Breast epithelium (tissue), 4 donors: Measurements from ENCODE around the gene OR51E1. TPM values are rescaled to one million over a fixed set of nuclear protein-coding genes. Genes with fewer than 3 reads are reported as not detected.

Experiments
- DNase-seq, 2 donors: peaks; one replicate each; pipeline ENCODE4 v3.0.0-alpha.2; 2019; ENCODE audit warnings: low spot score in 2 of 2
- H3K27ac ChIP-seq, 2 donors: fragments of 200-600 bp; sonication (generic) in 1 of 2; one replicate each; pipeline ENCODE4 v1.5.1; 2016 to 2019; ENCODE audit warnings: mild to moderate bottlenecking in 1 of 2
- H3K27me3 ChIP-seq, 2 donors: fragments of 200-600 bp; sonication (generic) in 1 of 2; one replicate each; pipeline versions ENCODE4 v1.5.1 to v1.6.0; 2017 to 2019; ENCODE audit warnings: control low read depth in 1 of 2, mild to moderate bottlenecking in 1 of 2
- H3K36me3 ChIP-seq: fragments of 200-600 bp; one replicate; pipeline ENCODE4 v1.5.1; 2019
- H3K4me1 ChIP-seq, 2 donors: fragments of 200-600 bp; sonication (generic); one replicate each; pipeline ENCODE4 v1.5.1; 2016 to 2019; ENCODE audit warnings: control low read depth in 1 of 2
- H3K4me3 ChIP-seq, 3 donors: fragments of 200-600 bp; sonication (generic); 1 replicate in 2 of 3; 2 replicates in 1 of 3; pipeline ENCODE4 v1.5.1; 2016 to 2019; ENCODE audit warnings: mild to moderate bottlenecking in 3 of 3, moderate library complexity in 2 of 3
- H3K9me3 ChIP-seq, 2 donors: fragments of 200-600 bp; sonication (generic) in 1 of 2; one replicate each; pipeline ENCODE4 v1.5.1; 2016 to 2019; ENCODE audit warnings: control low read depth in 1 of 2
- POLR2A ChIP-seq: fragments of 450-650 bp; IDR thresholded peaks from one replicate; pipeline ENCODE4 v1.6.1; 2016; ENCODE audit warnings: antibody characterized with exemption, mild to moderate bottlenecking, moderate library complexity
- POLR2AphosphoS5 ChIP-seq, 3 donors: sonication (generic); formaldehyde crosslinking; IDR thresholded peaks; one replicate each; pipeline ENCODE4 v1.6.1; 2017; ENCODE audit warnings: antibody characterized with exemption in 3 of 3
- intact Hi-C: fragments of 100-400 bp; cut with DNase I; formaldehyde crosslinking; loops from one replicate; pipeline ENCODE4 v1.15.1; 2023; ENCODE audit warnings: low total_unique reads
- total RNA-seq, 3 donors: library from RNA; depleted of rRNA; stranded (reverse); fragments of >200 nt; gene quantifications; one replicate each; pipeline ENCODE4 v1.1.0, GENCODE V29; 2016
- TF ChIP-seq, protein P1 (sequence below), 3 donors: fragments of 450-650 bp; IDR thresholded peaks; one replicate each; pipeline ENCODE4 v1.5.1; 2016 to 2017; ENCODE audit warnings: antibody characterized with exemption in 3 of 3, mild to moderate bottlenecking in 3 of 3, moderate library complexity in 3 of 3

The OR51E1 gene
- total RNA-seq, 3 donors from 2014 or later: 0.29 to 0.33 (median 0.32) TPM

DNA sequence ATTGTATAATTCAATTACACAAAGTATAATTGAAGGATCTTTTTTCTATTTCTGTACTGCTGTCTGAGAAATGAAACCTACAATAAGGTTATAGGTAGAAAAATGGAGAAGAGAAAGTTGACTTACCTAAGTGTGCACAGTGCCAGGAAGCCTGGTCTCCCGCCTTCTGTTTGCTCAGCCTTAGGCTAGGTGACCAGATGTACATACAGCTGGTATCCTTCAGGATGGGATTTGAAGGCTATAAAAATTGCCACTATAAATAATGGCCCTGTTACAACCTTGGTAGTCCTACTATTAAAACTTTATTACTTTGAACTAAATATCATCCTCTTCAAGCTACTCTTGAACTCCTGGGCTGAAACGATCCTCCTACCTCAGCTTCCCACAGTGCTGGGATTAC lies 34.2 kb downstream of the OR51E1 start:
- H3K9me3 ChIP-seq: no peaks in the 10 kb centered on the region
- DNase-seq: no peak
- H3K27ac ChIP-seq: no peak overlapping the region
- no peaks in the 10 kb centered on the region for H3K27me3 ChIP-seq
- no peaks in the 10 kb centered on the region for H3K4me1 ChIP-seq
- no peaks in the 10 kb centered on the region for H3K36me3 ChIP-seq
- no peak overlapping the region for H3K4me3 ChIP-seq
- intact Hi-C loops: no loop called here
- TF ChIP-seq, protein P1, sequence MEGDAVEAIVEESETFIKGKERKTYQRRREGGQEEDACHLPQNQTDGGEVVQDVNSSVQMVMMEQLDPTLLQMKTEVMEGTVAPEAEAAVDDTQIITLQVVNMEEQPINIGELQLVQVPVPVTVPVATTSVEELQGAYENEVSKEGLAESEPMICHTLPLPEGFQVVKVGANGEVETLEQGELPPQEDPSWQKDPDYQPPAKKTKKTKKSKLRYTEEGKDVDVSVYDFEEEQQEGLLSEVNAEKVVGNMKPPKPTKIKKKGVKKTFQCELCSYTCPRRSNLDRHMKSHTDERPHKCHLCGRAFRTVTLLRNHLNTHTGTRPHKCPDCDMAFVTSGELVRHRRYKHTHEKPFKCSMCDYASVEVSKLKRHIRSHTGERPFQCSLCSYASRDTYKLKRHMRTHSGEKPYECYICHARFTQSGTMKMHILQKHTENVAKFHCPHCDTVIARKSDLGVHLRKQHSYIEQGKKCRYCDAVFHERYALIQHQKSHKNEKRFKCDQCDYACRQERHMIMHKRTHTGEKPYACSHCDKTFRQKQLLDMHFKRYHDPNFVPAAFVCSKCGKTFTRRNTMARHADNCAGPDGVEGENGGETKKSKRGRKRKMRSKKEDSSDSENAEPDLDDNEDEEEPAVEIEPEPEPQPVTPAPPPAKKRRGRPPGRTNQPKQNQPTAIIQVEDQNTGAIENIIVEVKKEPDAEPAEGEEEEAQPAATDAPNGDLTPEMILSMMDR (IDR thresholded peaks at IDR 0.05): no peak
- TF ChIP-seq POLR2AphosphoS5 (IDR thresholded peaks at IDR 0.05) (no peak), POLR2A (no peak)

DNA sequence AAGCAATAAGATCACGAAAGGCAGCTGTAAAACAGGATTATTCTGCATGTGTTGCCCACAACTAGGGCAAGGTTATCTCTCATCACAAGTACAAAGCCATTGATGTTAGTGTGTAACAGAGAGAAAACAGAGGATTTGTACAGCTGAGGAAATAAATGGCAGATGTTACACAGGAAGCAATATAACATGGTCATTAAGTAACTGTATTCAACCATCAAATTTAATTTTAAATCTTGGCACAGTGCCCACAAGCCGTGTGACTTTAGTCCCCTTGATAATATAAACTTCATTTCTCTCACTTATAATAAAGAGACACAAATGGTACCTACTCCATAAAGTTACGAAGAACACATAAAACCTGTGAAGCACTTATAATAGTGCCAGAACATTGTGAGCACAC lies 36.6 kb downstream of the OR51E1 start:
- intact Hi-C loops: no loop called here
- Histone ChIP-seq H3K4me3 (no peak overlapping the region), H3K9me3 (no peaks in the 10 kb centered on the region), H3K4me1 (no peaks in the 10 kb centered on the region), H3K27me3 (no peaks in the 10 kb centered on the region), H3K36me3 (no peaks in the 10 kb centered on the region), H3K27ac (no peak overlapping the region)
- TF ChIP-seq POLR2A: no peak
- TF ChIP-seq, protein P1 (IDR thresholded peaks at IDR 0.05): no peak
- no peak for TF ChIP-seq POLR2AphosphoS5 (IDR thresholded peaks at IDR 0.05)
- no peak for DNase-seq

DNA sequence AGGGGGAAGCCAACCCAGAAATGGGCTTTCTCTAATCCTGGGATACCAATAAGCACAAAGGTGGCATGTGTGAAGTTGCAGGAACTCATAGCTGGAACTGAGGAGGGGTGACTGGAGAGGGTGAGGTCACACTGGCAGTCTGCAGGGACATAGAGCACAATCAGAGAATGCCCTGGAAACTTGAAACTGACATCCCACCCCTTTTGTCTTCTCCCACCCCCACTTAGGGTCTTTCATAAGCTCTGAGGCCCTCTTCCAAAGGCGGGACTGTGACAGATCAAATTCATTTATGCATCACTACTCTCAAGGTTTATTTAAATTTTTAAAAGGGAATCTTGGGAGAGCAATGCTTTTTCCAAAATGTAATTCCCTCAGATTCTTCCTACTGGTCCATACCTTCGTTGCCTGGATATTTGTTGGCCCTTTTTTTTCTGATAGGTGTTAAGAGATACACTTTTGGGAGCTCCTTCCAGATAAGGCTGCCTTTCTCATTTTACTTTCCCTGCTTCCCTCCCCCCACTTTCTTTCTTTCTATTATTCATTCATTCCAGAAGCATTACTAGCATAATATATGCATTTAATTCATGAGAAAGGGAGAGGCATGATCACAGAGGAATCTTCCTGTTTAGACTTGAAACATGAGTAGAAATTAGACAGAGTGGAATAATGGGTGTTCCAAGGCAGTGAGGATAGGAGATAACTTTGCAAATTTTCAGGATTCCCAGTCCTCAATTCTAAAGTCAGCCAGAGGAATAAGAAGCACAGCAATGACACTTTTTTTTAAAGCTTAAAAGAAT lies 39.0 kb downstream of the OR51E1 start:
- no peak for DNase-seq
- H3K27me3 ChIP-seq: no peaks in the 10 kb centered on the region
- no peak overlapping the region for H3K27ac ChIP-seq
- intact Hi-C loops: loop anchor here (1.0 kb wide), 1 partner anchor 40 kb away; the partner anchor contains the start of gene OR51E1
- H3K4me3 ChIP-seq: no peak overlapping the region
- no peaks in the 10 kb centered on the region for H3K36me3 ChIP-seq
- TF ChIP-seq, protein P1 (IDR thresholded peaks at IDR 0.05): no peak
- H3K4me1 ChIP-seq: no peaks in the 10 kb centered on the region
- no peaks in the 10 kb centered on the region for H3K9me3 ChIP-seq

DNA sequence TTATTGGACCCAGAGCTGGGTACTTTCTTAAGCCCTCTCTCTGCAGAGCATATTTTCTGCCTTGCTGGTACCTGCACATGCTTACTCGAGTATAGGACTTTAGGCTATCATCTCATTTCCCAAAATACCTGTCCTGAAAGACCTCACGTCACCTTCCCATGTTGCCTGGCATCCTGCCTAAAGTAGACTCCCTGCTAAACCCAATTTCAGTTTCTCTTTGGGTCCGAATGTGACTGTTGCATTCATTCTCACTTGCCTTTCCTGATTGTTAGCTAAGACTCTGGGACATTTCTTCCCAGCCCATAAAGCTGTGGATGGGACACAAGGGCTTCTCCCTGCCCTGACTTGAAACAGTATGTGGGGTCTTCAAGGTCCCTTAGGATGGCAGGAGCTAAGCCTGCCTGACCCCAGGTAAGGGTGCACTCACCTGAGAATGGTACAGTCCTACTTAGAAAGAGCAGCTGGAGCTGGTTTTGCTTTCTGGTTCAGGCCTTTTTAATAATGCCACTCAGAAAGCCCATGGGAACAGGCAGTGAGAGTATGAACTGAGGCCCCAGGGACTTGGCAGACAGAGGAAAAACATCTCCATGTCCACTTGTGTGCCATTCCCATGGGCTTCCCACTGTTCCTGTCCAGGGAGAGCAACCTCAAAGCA lies 41.0 kb downstream of the OR51E1 start:
- Histone ChIP-seq H3K9me3 (no peaks in the 10 kb centered on the region), H3K4me1 (no peaks in the 10 kb centered on the region), H3K27ac (no peak overlapping the region), H3K36me3 (no peaks in the 10 kb centered on the region), H3K4me3 (no peak overlapping the region), H3K27me3 (no peaks in the 10 kb centered on the region)
- TF ChIP-seq POLR2A (no peak), POLR2AphosphoS5 (IDR thresholded peaks at IDR 0.05) (no peak)
- TF ChIP-seq, protein P1 (IDR thresholded peaks at IDR 0.05): no peak
- intact Hi-C loops: no loop called here
- DNase-seq: no peak

DNA sequence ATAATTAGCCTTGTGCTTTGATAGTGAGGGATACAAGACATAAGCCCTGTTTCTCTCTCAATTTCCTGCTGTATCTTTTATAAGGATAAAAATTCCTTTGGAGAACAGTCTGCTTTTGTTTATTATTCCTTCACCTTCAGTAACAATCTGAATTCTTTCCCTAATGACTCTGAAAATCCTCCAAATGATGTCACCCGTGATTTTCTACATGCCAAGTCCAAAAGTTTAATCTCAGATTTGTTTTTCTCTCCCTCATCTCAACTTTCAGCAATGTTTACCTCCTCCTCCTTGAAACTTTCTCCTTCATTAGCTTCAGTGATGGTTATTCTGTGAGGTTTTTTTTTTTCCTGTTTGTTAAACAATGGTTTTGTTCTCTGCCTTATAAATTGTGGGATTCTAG lies 51.7 kb downstream of the OR51E1 start:
- Histone ChIP-seq H3K27me3 (no peaks in the 10 kb centered on the region), H3K27ac (no peak overlapping the region), H3K4me3 (no peak overlapping the region), H3K9me3 (no peaks in the 10 kb centered on the region), H3K36me3 (no peaks in the 10 kb centered on the region), H3K4me1 (no peaks in the 10 kb centered on the region)
- no peak for DNase-seq
- TF ChIP-seq POLR2A (no peak), POLR2AphosphoS5 (IDR thresholded peaks at IDR 0.05) (no peak)
- TF ChIP-seq, protein P1 (IDR thresholded peaks at IDR 0.05): no peak
- intact Hi-C loops: no loop called here
